Measurements from ENCODE around the gene GPR31.

GPR31 gene

GRCh38 chr6:167109651-167110050, 48.1 kb downstream of the GPR31 start:
- Histone ChIP-seq H3K4me1 (ENCODE audit: control insufficient read depth, low read length) (peaks cover 43% of the 10 kb centered on the region), H3K27me3 (ENCODE audit: control insufficient read depth, low read length) (peaks cover 19% of the 10 kb centered on the region), H3K9me2 (replicated peaks; ENCODE audit: control insufficient read depth, low read length) (no peaks in the 10 kb centered on the region), H3K27ac (ENCODE audit: low read depth, low read length) (no peak overlapping the region), H3F3A (ENCODE audit: control insufficient read depth, insufficient read depth) (peaks cover 17% of the 10 kb centered on the region), H3K9me3 (ENCODE audit: control insufficient read depth, insufficient read depth, low read length) (no peaks in the 10 kb centered on the region), H3K36me3 (ENCODE audit: control insufficient read depth, low read length) (no peaks in the 10 kb centered on the region), H3K4me3 (ENCODE audit: low read length) (no peak overlapping the region), H3K79me2 (ENCODE audit: control insufficient read depth, low read length) (no peaks in the 10 kb centered on the region), H3K4me2 (ENCODE audit: low read length) (no peak overlapping the region), H4K20me1 (ENCODE audit: control insufficient read depth, insufficient read depth, low read depth, low read length) (no peaks in the 10 kb centered on the region)
- TF ChIP-seq, protein P1, sequence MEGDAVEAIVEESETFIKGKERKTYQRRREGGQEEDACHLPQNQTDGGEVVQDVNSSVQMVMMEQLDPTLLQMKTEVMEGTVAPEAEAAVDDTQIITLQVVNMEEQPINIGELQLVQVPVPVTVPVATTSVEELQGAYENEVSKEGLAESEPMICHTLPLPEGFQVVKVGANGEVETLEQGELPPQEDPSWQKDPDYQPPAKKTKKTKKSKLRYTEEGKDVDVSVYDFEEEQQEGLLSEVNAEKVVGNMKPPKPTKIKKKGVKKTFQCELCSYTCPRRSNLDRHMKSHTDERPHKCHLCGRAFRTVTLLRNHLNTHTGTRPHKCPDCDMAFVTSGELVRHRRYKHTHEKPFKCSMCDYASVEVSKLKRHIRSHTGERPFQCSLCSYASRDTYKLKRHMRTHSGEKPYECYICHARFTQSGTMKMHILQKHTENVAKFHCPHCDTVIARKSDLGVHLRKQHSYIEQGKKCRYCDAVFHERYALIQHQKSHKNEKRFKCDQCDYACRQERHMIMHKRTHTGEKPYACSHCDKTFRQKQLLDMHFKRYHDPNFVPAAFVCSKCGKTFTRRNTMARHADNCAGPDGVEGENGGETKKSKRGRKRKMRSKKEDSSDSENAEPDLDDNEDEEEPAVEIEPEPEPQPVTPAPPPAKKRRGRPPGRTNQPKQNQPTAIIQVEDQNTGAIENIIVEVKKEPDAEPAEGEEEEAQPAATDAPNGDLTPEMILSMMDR (IDR thresholded peaks at IDR 0.05; ENCODE audit: low read depth, low read length, poor library complexity, severe bottlenecking): no peak
- TF ChIP-seq EZH2phosphoT487 (IDR thresholded peaks at IDR 0.05; ENCODE audit: borderline replicate concordance, low read length): no peak

- H3K9me2 ChIP-seq (replicated peaks; ENCODE audit: control insufficient read depth, low read length): no peaks in the 10 kb centered on the region
- H3K79me2 ChIP-seq (ENCODE audit: control insufficient read depth, low read length): no peaks in the 10 kb centered on the region
- H3K4me1 ChIP-seq (ENCODE audit: control insufficient read depth, low read length): peaks cover 43% of the 10 kb centered on the region
- H3K4me3 ChIP-seq (ENCODE audit: low read length): no peak overlapping the region
- TF ChIP-seq, protein P1 (IDR thresholded peaks at IDR 0.05; ENCODE audit: low read depth, low read length, poor library complexity, severe bottlenecking): no peak
- no peak for TF ChIP-seq EZH2phosphoT487 (IDR thresholded peaks at IDR 0.05; ENCODE audit: borderline replicate concordance, low read length)
- H3K36me3 ChIP-seq (ENCODE audit: control insufficient read depth, low read length): no peaks in the 10 kb centered on the region
- no peak overlapping the region for H3K27ac ChIP-seq (ENCODE audit: low read depth, low read length)
- no peaks in the 10 kb centered on the region for H3K9me3 ChIP-seq (ENCODE audit: control insufficient read depth, insufficient read depth, low read length)
- no peaks in the 10 kb centered on the region for H4K20me1 ChIP-seq (ENCODE audit: control insufficient read depth, insufficient read depth, low read depth, low read length)
- H3F3A ChIP-seq (ENCODE audit: control insufficient read depth, insufficient read depth): peaks cover 9% of the 10 kb centered on the region
- H3K27me3 ChIP-seq (ENCODE audit: control insufficient read depth, low read length): peaks cover 19% of the 10 kb centered on the region
- no peak overlapping the region for H3K4me2 ChIP-seq (ENCODE audit: low read length)
These were observed 49.5 kb downstream of the GPR31 start for GRCh38 chr6:167108278-167108677.

DNA sequence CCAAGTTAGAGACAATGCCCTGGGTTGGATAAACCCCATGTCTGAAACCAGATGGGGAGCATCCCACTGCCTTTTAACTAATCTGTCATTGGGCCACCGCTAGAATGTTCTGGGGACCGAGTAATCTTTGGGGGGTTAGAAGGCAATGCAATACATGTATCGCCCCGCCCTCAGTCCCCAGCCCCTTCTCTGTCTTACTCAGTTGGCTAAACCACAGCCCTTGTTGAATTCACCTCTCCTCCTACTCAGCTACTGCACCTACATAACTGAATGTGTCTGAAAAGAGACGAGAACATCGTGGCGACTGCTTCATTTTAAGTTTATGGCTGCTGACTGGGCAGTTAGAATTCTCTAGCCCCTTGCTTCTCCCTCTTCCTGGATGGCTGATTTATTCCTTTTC, 50.0 kb downstream of the GPR31 start:
- TF ChIP-seq EZH2phosphoT487 (IDR thresholded peaks at IDR 0.05; ENCODE audit: borderline replicate concordance, low read length): no peak
- TF ChIP-seq, protein P1 (IDR thresholded peaks at IDR 0.05; ENCODE audit: low read depth, low read length, poor library complexity, severe bottlenecking): no peak
- peaks cover 19% of the 10 kb centered on the region for H3K27me3 ChIP-seq (ENCODE audit: control insufficient read depth, low read length)
- H3F3A ChIP-seq (ENCODE audit: control insufficient read depth, insufficient read depth): peaks cover 5% of the 10 kb centered on the region

More for the DNA sequence above, 50.0 kb downstream of the GPR31 start:
- H4K20me1 ChIP-seq (ENCODE audit: control insufficient read depth, insufficient read depth, low read depth, low read length): no peaks in the 10 kb centered on the region
- no peak overlapping the region for H3K4me3 ChIP-seq (ENCODE audit: low read length)
- no peak overlapping the region for H3K4me2 ChIP-seq (ENCODE audit: low read length)
- no peaks in the 10 kb centered on the region for H3K9me2 ChIP-seq (replicated peaks; ENCODE audit: control insufficient read depth, low read length)
- H3K9me3 ChIP-seq (ENCODE audit: control insufficient read depth, insufficient read depth, low read length): no peaks in the 10 kb centered on the region
- H3K36me3 ChIP-seq (ENCODE audit: control insufficient read depth, low read length): no peaks in the 10 kb centered on the region
- no peaks in the 10 kb centered on the region for H3K79me2 ChIP-seq (ENCODE audit: control insufficient read depth, low read length)
- H3K4me1 ChIP-seq (ENCODE audit: control insufficient read depth, low read length): peaks cover 43% of the 10 kb centered on the region
- H3K27ac ChIP-seq (ENCODE audit: low read depth, low read length): no peak overlapping the region

Measured in DOHH2 (cell line).